Esophagus squamous epithelium (tissue), 4 donors: ENCODE data around the gene PPP1R14C.

Experiments used
- CTCF ChIP-seq, 6 experiments: fragments of 450-650 bp in 4 of 6; fragments of 200-600 bp in 2 of 6; sonication (generic) in 2 of 6; IDR thresholded peaks; one replicate each; pipeline ENCODE4 v1.5.1; 2016 to 2019; ENCODE audit warnings: antibody characterized with exemption in 6 of 6, mild to moderate bottlenecking in 4 of 6, moderate library complexity in 4 of 6
- POLR2A ChIP-seq, 4 donors: fragments of 450-650 bp; IDR thresholded peaks; one replicate each; pipeline ENCODE4 v1.6.1; 2017; ENCODE audit warnings: antibody characterized with exemption in 4 of 4, mild to moderate bottlenecking in 4 of 4, moderate library complexity in 3 of 4

- TF ChIP-seq CTCF (IDR thresholded peaks at IDR 0.05) (no peak), POLR2A (IDR thresholded peaks at IDR 0.05) (no peak)
Observed at GRCh38 chr6:150186129-150186898, 43.5 kb downstream of the PPP1R14C start.
